Measurements from ENCODE around the gene IL17RB. TPM values are rescaled to one million over a fixed set of nuclear protein-coding genes. Genes with fewer than 3 reads are reported as not detected.

IL17RB gene
- polyA plus RNA-seq, 1 donor (not counting 4 experiments of a cell fraction or from before 2014, with no cell fraction given): not detected

DNA sequence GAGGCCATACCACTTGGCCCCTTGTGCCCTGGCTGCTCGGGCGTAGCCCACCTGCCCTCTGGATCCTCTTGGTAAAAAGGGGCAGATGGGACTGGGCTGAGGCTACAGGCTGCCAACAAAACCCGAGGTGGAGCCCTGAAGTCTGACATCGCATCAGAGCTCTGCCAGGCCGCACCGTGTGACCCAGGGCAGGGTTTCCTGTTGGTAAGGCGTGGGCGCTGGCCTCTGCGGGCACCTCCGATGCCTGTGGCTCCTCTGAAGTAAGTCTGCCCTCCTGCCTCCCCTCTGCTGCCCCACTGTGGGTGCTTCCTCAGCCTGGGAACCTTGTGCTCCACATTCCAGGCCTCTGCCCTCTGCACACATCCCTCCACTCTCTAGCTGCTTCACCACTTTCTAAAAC, 9.0 kb upstream of the IL17RB start:
- dilution Hi-C loops (cut with MboI; ENCODE audit: extremely low pct_ligation_motif_present, low sequenced_read_pairs): no loop called here
- H3K36me3 ChIP-seq (ENCODE audit: control insufficient read depth in 2 of 2, extremely low read depth in 1 of 2, insufficient read depth in 2 of 2, low read length in 2 of 2): no peaks in the 10 kb centered on the region
- no peaks in the 10 kb centered on the region for H3K27me3 ChIP-seq (ENCODE audit: control insufficient read depth, extremely low read depth, insufficient read depth, low read length)
- H3K79me2 ChIP-seq (ENCODE audit: control insufficient read depth, insufficient read depth, low read length): no peaks in the 10 kb centered on the region
- no peak overlapping the region for H2AFZ ChIP-seq (ENCODE audit: control insufficient read depth, low read length)
- H3K9ac ChIP-seq (ENCODE audit: control insufficient read depth, extremely low read depth, insufficient read depth, low read length): no peak overlapping the region
- no peak for DNase-seq (ENCODE audit: low read depth, low spot score)
- no peaks in the 10 kb centered on the region for H3K4me1 ChIP-seq (ENCODE audit: control insufficient read depth, extremely low read depth, insufficient read depth, low read length)
- no peak for FAIRE-seq
- H3K9me3 ChIP-seq (ENCODE audit: control insufficient read depth, low read depth, low read length): no peaks in the 10 kb centered on the region
- H4K20me1 ChIP-seq (ENCODE audit: control insufficient read depth, extremely low read depth, insufficient read depth, low read length): no peaks in the 10 kb centered on the region
- no peak overlapping the region for H3K27ac ChIP-seq (ENCODE audit: control insufficient read depth, insufficient read depth, low read length)
- TF ChIP-seq CTCF (optimal IDR thresholded peaks at IDR 0.05 in 1 of 3, IDR thresholded peaks at IDR 0.05 in 1 of 3, conservative IDR thresholded peaks at IDR 0.05 in 1 of 3; ENCODE audit: extremely low read depth in 1 of 3, insufficient read depth in 2 of 3, low read length in 3 of 3): no peak
- no peak for TF ChIP-seq EZH2 (IDR thresholded peaks at IDR 0.05; ENCODE audit: low read length)
- no peaks in the 10 kb centered on the region for H3K9me1 ChIP-seq (ENCODE audit: control insufficient read depth, extremely low read depth, insufficient read depth, low read length)
- H3K4me2 ChIP-seq (ENCODE audit: control insufficient read depth, extremely low read depth, insufficient read depth, low read depth, low read length): no peak overlapping the region
- H3K4me3 ChIP-seq (ENCODE audit: control insufficient read depth in 2 of 3, extremely low read depth in 1 of 3, insufficient read depth in 2 of 3, low read depth in 1 of 3, low read length in 3 of 3): no peak overlapping the region

DNA sequence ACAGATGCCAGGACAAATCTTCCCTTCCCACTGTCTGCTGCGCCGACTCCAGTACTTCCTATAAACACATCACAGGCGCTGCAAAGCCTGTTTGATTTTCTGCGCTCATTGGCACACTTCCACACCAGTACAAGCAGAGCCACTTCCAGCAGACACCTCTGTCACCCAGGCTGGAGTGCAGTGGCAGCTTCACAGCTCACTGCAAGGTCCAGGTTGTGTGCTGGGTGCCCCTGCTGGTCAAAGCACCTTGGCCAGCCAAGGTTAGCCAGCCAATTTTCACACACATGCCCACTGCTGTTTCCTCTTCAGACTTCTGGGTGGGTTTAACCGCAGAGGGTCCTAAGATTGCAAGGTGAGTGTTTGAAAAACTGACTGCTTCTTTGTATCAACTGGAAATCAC, 5.1 kb upstream of the IL17RB start:
- dilution Hi-C loops (cut with MboI; ENCODE audit: extremely low pct_ligation_motif_present, low sequenced_read_pairs): no loop called here
- Histone ChIP-seq H3K27me3 (ENCODE audit: control insufficient read depth, extremely low read depth, insufficient read depth, low read length) (peaks cover 22% of the 10 kb centered on the region), H4K20me1 (ENCODE audit: control insufficient read depth, extremely low read depth, insufficient read depth, low read length) (no peaks in the 10 kb centered on the region), H3K9me3 (ENCODE audit: control insufficient read depth, low read depth, low read length) (no peaks in the 10 kb centered on the region), H3K36me3 (ENCODE audit: control insufficient read depth in 2 of 2, extremely low read depth in 1 of 2, insufficient read depth in 2 of 2, low read length in 2 of 2) (no peaks in the 10 kb centered on the region), H2AFZ (ENCODE audit: control insufficient read depth, low read length) (no peak overlapping the region), H3K9me1 (ENCODE audit: control insufficient read depth, extremely low read depth, insufficient read depth, low read length) (no peaks in the 10 kb centered on the region), H3K4me3 (ENCODE audit: control insufficient read depth in 2 of 3, extremely low read depth in 1 of 3, insufficient read depth in 2 of 3, low read depth in 1 of 3, low read length in 3 of 3) (no peak overlapping the region), H3K4me2 (ENCODE audit: control insufficient read depth, extremely low read depth, insufficient read depth, low read depth, low read length) (no peak overlapping the region), H3K27ac (ENCODE audit: control insufficient read depth, insufficient read depth, low read length) (no peak overlapping the region), H3K9ac (ENCODE audit: control insufficient read depth, extremely low read depth, insufficient read depth, low read length) (no peak overlapping the region), H3K4me1 (ENCODE audit: control insufficient read depth, extremely low read depth, insufficient read depth, low read length) (no peaks in the 10 kb centered on the region), H3K79me2 (ENCODE audit: control insufficient read depth, insufficient read depth, low read length) (no peaks in the 10 kb centered on the region)
- TF ChIP-seq CTCF (optimal IDR thresholded peaks at IDR 0.05 in 1 of 3, IDR thresholded peaks at IDR 0.05 in 1 of 3, conservative IDR thresholded peaks at IDR 0.05 in 1 of 3; ENCODE audit: extremely low read depth in 1 of 3, insufficient read depth in 2 of 3, low read length in 3 of 3) (no peak), EZH2 (IDR thresholded peaks at IDR 0.05; ENCODE audit: low read length) (no peak)
- DNase-seq (ENCODE audit: low read depth, low spot score) (no peak), FAIRE-seq (no peak)
